Activated naive CD4-positive, alpha-beta T cell treated with anti-CD3 and anti-CD28 coated beads, Interleukin-2, amount 50 U/mL, for 24 hours (primary cell): ENCODE measurements around the gene ARID5B.

Source experiments
- H3K27ac Mint-ChIP-seq: one replicate; pipeline ENCODE4 v1.8.0; 2021; ENCODE audit warnings: mild to moderate bottlenecking, mixed read lengths
- H3K27me3 Mint-ChIP-seq: one replicate; pipeline ENCODE4 v1.8.0; 2021; ENCODE audit warnings: mixed read lengths
- H3K36me3 Mint-ChIP-seq: one replicate; pipeline ENCODE4 v1.8.0; 2021; ENCODE audit warnings: mixed read lengths
- H3K4me1 Mint-ChIP-seq: one replicate; pipeline ENCODE4 v1.8.0; 2021; ENCODE audit warnings: mixed read lengths
- H3K4me3 Mint-ChIP-seq: one replicate; pipeline ENCODE4 v1.8.0; 2021; ENCODE audit warnings: mild to moderate bottlenecking, mixed read lengths
- H3K9me3 Mint-ChIP-seq: one replicate; pipeline ENCODE4 v1.8.0; 2021; ENCODE audit warnings: mixed read lengths

Gene ARID5B

DNA sequence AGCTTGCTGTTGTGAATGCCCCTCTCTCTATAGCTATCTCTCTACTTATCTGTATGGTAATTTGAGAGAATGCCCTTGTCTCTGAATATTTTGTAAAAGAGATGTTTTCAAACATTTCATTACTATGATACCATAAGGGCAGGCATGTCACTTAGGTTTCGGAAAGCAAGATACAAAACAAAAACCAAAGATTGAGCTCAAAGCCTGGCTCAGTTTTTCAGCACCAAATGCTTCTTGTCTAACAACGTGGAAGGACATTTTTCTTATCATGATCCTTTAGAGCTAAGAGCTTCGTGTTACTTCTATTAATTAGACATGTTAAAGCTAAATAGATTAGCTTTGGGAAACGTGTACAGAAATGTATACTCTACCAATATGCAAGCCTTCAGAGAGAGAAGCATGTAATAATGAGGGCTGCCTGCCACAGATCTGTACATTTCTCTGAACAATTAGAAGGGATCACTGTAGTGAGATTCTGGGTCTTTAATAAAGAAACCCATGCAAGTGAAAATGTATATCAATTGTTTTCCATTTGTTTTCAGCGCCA is 148.9 kb downstream of the ARID5B start:
- peaks cover 58% of the 10 kb centered on the region for H3K36me3 Mint-ChIP-seq
- peaks cover 7% of the 10 kb centered on the region for H3K9me3 Mint-ChIP-seq
- no peaks in the 10 kb centered on the region for H3K27me3 Mint-ChIP-seq
- peak overlapping the region; percentile 94 for H3K4me3 Mint-ChIP-seq
- peaks cover 90% of the 10 kb centered on the region for H3K4me1 Mint-ChIP-seq
- H3K27ac Mint-ChIP-seq: peak overlapping the region; percentile 100

DNA sequence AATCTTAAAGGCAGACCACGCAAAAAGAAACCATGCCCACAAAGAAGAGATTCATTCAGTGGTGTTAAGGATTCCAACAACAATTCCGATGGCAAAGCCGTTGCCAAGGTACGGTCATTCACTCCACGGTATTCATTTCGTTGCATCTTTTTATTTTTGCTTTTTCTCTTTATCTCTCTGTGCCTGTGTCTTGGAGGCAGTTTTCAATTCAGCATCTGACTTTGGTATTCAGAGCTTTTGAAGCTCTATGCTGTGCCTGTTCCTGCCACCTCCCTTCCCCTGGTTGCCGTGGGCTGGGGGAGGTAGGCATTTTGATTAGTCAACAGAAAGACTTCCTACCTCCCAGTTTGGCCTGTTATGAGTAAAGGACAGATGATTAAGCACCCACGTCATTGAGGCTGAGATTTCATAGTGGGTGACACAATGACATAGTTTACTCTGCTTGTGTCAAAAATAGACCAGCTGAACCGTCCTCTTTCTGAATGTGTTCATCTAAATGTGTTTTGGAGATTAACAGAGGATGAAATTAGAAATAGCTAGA is 149.5 kb downstream of the ARID5B start:
- peak overlapping the region; percentile 100 for H3K27ac Mint-ChIP-seq
- peaks cover 7% of the 10 kb centered on the region for H3K9me3 Mint-ChIP-seq
- peak overlapping the region; percentile 94 for H3K4me3 Mint-ChIP-seq
- H3K36me3 Mint-ChIP-seq: peaks cover 60% of the 10 kb centered on the region
- H3K27me3 Mint-ChIP-seq: no peaks in the 10 kb centered on the region
- H3K4me1 Mint-ChIP-seq: peaks cover 90% of the 10 kb centered on the region

DNA sequence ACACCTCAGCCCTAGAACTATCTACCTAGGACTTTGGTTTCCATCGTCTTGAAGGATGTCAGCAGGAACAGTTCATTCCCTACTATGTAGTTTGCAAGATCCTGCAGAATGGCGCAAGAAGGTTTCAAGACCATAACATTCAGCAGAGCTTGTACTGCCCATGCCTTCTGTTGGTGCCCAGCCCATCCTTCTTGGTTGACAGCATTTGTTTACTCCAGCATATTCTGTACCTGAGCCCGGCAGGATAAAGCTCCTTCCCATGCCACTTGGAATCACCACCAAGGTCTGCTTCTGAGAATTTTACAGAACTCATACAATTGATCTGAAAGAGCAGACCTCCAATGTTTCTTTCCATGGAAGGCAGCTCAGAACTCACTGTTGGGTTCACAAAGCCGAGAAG is 150.8 kb downstream of the ARID5B start:
- H3K36me3 Mint-ChIP-seq: peaks cover 66% of the 10 kb centered on the region
- H3K4me1 Mint-ChIP-seq: peaks cover 90% of the 10 kb centered on the region
- H3K4me3 Mint-ChIP-seq: peak overlapping the region; percentile 94
- H3K27me3 Mint-ChIP-seq: no peaks in the 10 kb centered on the region
- H3K27ac Mint-ChIP-seq: peak overlapping the region; percentile 93
- peaks cover 7% of the 10 kb centered on the region for H3K9me3 Mint-ChIP-seq

DNA sequence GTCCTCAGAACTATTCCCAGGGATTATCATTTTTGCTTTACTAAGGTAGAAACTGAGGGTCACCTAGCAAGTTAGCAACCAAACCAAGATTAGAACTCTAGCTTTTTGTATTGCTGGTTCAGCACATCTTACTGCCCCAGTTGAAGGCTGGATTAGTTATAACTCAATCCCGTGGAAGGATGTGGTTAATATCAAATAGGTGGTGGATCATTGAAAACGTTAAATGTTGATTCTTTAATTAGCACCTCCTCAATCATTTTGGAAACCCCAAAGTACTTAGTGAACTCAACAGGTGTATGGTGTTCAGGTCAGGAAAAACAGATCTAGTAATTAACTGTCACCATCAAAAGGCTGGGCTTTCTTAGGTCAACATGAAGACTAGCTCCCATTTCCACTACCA is 152.4 kb downstream of the ARID5B start:
- peaks cover 90% of the 10 kb centered on the region for H3K4me1 Mint-ChIP-seq
- no peaks in the 10 kb centered on the region for H3K27me3 Mint-ChIP-seq
- H3K27ac Mint-ChIP-seq: peak overlapping the region; percentile 93
- H3K9me3 Mint-ChIP-seq: peaks cover 7% of the 10 kb centered on the region
- peak overlapping the region; percentile 94 for H3K4me3 Mint-ChIP-seq
- peaks cover 76% of the 10 kb centered on the region for H3K36me3 Mint-ChIP-seq

DNA sequence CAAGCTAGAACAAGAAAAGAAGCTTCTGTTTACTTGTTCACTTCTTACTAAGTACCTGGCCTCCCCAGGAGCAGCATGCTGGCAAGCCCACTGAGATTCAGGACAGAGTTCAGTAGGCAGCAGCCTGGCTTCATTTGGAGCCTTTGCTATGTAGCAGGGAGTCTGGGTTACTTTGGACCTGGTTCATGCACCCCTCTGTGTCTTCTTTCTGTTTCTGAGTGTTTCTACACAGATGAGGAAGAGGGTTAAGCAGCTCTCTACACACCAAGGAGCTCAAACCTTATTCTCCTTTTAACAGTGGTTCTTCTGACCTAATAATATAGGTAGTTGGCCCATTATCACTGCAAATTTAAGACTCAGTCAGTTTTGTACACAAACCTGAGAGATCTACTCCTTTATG is 152.9 kb downstream of the ARID5B start:
- Mint-ChIP-seq H3K9me3 (peaks cover 7% of the 10 kb centered on the region), H3K4me3 (peak overlapping the region; percentile 94), H3K27me3 (no peaks in the 10 kb centered on the region), H3K4me1 (peaks cover 91% of the 10 kb centered on the region), H3K36me3 (peaks cover 77% of the 10 kb centered on the region), H3K27ac (peak overlapping the region; percentile 93)

DNA sequence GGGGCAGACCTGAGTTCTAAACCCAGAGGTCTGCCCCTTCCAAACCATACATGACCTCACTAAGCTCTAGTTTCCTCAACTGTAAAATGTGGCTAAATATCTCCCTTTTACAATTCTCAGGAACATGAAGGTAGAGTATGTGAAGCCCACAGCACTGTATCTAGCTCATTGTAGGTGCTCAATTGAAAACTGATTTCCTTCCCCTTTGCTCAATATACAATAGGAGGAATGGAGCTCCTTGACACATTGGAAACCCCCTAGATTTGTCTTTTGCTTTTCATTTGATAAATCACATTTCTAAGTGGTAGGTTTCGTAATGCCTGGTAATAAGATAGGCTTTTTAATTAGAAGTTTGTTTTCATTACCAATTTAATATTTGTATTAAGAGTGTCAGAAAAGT is 153.3 kb downstream of the ARID5B start:
- Mint-ChIP-seq H3K27ac (peak overlapping the region; percentile 93), H3K27me3 (no peaks in the 10 kb centered on the region), H3K4me1 (peaks cover 94% of the 10 kb centered on the region), H3K9me3 (peaks cover 7% of the 10 kb centered on the region), H3K36me3 (peaks cover 77% of the 10 kb centered on the region), H3K4me3 (peak overlapping the region; percentile 94)

DNA sequence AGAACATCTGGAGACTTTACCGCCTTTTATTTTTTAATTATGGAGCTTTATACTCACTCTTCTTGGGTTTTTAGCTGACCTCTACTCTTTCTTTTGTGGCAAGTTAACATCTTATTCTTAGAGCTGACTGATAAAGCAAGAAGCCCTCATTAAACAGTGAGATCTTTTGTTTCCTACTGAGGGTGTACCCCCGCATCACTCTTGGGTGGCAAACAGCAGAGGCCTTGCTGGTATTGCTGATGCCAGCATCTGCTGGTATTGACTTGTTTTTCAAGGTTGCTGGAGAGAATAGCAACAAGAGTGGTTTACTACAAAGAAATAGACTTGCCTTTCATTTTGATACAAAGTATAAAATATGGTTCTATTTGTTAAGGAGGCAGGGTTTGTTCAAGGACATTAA is 154.7 kb downstream of the ARID5B start:
- Mint-ChIP-seq H3K36me3 (peaks cover 79% of the 10 kb centered on the region), H3K4me3 (peak overlapping the region; percentile 94), H3K4me1 (peaks cover 97% of the 10 kb centered on the region), H3K27ac (peak overlapping the region; percentile 93), H3K27me3 (no peaks in the 10 kb centered on the region), H3K9me3 (peaks cover 12% of the 10 kb centered on the region)

DNA sequence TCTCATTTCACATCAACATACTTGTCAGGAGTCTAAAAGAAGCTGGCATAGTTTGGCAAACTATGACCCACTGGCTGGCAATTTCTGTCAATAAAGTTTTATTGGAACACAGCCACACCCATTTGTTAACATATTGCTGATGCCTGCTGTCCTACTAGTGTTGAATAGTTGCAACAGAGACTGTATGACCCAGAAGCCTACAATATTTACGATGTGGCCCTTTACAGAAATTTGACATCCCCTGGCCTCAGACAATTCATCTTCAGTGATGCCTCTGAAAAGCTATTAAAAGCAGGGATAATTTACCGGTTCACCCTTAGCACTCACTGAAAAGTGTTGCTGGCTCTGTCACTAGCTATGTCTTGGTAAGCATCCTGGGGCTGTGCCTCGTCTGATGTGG is 155.2 kb downstream of the ARID5B start:
- Mint-ChIP-seq H3K9me3 (peaks cover 13% of the 10 kb centered on the region), H3K27ac (no peak overlapping the region), H3K27me3 (no peaks in the 10 kb centered on the region), H3K4me1 (peaks cover 97% of the 10 kb centered on the region), H3K4me3 (peak overlapping the region; percentile 66), H3K36me3 (peaks cover 79% of the 10 kb centered on the region)

DNA sequence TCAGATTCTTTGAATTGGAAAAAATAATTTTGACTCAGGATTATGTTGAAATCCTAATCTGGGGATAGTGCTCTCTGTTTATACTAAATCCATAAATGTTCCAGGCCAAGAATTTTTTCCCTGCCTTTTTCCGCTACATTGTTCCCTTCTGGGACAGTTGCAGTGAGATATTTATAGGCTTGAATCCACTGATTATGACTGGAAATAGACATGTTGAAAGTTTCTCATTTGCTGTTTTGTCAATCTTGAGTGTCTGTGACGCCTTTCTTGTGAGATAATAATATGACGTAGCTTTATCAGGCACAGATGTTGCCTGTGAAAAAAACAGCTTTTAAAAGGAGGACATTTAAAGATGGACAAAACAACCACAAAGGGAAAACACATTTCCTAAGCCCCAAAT is 155.9 kb downstream of the ARID5B start:
- Mint-ChIP-seq H3K27me3 (no peaks in the 10 kb centered on the region), H3K27ac (peak overlapping the region; percentile 30), H3K9me3 (peaks cover 18% of the 10 kb centered on the region), H3K4me3 (peak overlapping the region; percentile 66), H3K4me1 (peaks cover 97% of the 10 kb centered on the region), H3K36me3 (peaks cover 79% of the 10 kb centered on the region)

DNA sequence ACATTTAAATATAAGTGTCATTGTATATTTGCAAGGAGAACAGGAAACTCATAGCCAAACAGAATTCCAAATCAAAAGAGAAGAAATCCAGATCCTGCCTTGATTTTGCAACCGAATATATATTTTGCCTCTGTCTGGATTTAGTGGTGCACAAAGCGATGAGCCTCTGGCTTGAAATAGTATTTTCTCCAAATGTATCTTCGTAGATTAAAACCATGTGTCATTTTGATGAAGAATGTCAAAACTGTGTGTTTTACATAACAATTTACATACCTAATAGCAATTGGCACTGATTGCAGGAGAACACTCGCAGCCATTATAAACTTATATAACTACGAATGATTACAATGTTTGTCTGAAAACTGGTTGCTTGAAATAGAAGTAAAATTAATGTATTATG is 156.4 kb downstream of the ARID5B start:
- Mint-ChIP-seq H3K4me3 (peak overlapping the region; percentile 66), H3K27ac (no peak overlapping the region), H3K27me3 (no peaks in the 10 kb centered on the region), H3K9me3 (peaks cover 15% of the 10 kb centered on the region), H3K4me1 (peaks cover 97% of the 10 kb centered on the region), H3K36me3 (peaks cover 75% of the 10 kb centered on the region)

DNA sequence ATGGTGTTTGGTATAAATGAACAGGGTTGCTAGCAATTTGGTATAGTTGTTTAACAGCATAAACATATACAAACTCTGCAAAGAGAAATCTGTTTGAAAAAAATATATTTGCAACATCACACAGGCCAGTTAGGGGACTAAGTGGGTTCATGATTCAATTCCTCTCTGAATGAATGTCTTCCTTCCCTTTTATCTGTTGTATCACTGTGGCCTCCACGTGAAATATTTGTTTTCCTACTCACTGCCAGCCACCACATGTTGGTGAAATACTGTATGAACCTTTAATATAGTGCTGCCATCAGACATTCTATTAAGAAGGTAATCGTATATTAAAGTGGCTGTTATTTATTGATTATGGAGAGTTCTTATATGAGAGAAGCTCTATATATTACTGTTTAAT is 157.0 kb downstream of the ARID5B start:
- H3K9me3 Mint-ChIP-seq: peaks cover 10% of the 10 kb centered on the region
- H3K4me1 Mint-ChIP-seq: peaks cover 97% of the 10 kb centered on the region
- H3K4me3 Mint-ChIP-seq: peak overlapping the region; percentile 67
- H3K36me3 Mint-ChIP-seq: peaks cover 72% of the 10 kb centered on the region
- no peaks in the 10 kb centered on the region for H3K27me3 Mint-ChIP-seq
- no peak overlapping the region for H3K27ac Mint-ChIP-seq

DNA sequence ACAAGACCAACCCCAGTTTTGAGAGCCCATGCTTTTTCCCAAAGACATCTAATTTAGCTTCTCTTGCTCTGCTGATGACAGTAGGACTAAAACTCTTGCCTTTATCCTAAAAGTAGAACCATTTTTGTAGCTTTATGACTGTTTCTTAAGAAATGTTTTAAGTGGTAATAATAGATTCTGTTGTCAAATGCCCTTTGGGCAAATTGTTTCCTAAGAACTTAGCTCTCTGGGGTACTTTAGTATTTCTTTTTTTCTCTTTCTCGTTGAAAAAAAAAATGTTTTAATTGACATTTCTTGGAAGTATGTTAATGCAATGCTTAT is 157.4 kb downstream of the ARID5B start:
- Mint-ChIP-seq H3K27ac (no peak overlapping the region), H3K27me3 (no peaks in the 10 kb centered on the region), H3K4me3 (no peak overlapping the region), H3K36me3 (peaks cover 68% of the 10 kb centered on the region), H3K9me3 (peaks cover 10% of the 10 kb centered on the region), H3K4me1 (peaks cover 97% of the 10 kb centered on the region)

DNA sequence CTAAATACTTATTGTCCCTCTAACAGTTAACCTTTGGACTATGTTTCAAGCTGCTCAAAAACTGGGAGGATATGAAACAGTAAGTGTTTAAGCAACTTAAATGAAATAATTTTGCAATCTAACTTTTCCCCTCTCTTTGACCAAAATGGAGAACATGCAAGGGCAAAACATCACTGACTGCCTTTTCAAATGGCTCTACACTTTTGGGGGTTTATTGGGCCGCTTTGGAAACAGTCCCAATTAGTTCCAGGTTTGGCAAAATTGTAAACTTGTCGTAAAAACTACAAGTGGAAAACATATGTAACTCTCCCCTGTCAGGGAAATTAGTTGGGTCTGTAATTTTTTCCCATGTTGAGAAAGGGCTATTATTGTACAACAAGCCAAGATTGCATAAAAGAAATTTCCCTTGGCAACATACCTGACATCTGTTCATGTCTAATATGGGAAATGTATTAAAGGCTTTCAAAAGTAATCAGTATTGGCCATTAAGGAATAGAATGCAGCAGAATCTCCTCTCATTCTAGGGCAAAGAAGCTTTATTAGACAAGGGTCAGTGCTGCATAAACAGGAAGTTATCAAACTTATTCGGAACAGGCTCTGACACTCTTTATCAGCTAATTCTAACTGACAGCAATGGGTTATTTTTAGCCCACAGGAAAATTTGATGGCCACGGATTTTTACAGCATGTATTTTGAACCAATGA is 157.9 kb downstream of the ARID5B start:
- peak overlapping the region; percentile 59 for H3K27ac Mint-ChIP-seq
- H3K9me3 Mint-ChIP-seq: peaks cover 10% of the 10 kb centered on the region
- no peaks in the 10 kb centered on the region for H3K27me3 Mint-ChIP-seq
- H3K4me1 Mint-ChIP-seq: peaks cover 97% of the 10 kb centered on the region
- no peak overlapping the region for H3K4me3 Mint-ChIP-seq
- H3K36me3 Mint-ChIP-seq: peaks cover 67% of the 10 kb centered on the region

DNA sequence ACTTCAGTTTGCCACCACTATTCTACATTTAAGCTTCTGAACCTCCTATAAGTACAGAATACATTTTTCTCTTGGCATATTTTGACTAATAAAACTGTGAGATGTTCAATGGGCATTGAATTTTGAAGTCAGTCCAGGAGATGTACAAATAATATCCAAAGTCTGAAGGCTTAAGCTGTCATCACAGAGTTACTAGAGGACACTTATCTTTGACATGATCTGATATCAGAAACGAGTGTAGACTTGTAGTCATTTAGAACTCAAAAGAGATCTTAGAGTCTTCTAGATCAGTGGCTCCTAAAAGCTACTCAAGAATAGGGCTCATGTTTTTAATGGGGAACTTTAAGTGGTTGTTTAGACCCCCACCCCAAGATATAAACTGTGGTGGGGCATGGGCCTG is 160.5 kb downstream of the ARID5B start:
- peak overlapping the region; percentile 19 for H3K4me3 Mint-ChIP-seq
- peak overlapping the region; percentile 57 for H3K27ac Mint-ChIP-seq
- peaks cover 10% of the 10 kb centered on the region for H3K9me3 Mint-ChIP-seq
- H3K36me3 Mint-ChIP-seq: peaks cover 60% of the 10 kb centered on the region
- H3K4me1 Mint-ChIP-seq: peaks cover 87% of the 10 kb centered on the region
- no peaks in the 10 kb centered on the region for H3K27me3 Mint-ChIP-seq

DNA sequence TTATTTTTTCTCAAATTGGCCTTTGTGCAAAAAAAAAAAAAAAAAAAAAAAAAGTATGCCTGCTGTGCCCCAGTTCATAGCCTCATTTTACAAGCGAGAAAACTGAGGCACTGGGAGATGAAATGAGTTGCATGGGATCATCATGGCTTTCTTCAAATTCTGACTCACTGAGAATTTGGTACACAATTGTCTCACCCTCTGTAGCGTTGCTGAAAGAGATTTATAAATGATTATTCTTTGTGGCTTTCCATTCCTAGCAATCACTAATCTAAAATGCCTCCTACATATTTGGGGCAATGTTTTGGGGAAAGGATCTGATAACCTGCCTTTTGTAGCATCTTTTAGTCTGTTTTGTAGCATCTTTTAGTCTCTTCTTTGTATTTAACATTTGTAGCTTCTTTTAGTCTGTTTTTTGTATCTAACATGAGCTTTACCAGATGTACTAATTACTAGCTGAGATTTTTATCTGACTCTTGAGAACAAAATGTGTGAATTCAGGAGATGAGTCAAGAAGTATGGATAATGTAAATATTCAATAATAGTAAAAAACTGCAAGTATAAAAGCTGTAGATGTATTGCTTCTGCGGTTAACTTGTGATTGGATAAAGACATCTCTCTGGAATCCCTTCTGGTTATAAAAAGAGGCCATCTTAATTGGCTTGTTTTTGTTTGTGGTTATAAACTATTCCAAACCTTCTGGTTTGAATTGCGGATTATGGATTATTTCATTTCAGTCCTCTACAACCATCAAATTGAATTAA is 161.4 kb downstream of the ARID5B start:
- Mint-ChIP-seq H3K27me3 (no peaks in the 10 kb centered on the region), H3K27ac (peak overlapping the region; percentile 95), H3K36me3 (peaks cover 55% of the 10 kb centered on the region), H3K4me3 (peak overlapping the region; percentile 55), H3K4me1 (peaks cover 83% of the 10 kb centered on the region), H3K9me3 (peaks cover 10% of the 10 kb centered on the region)
